ENCODE results near the gene GNG3.
A peak's percentile ranks its signal among the peaks of the same experiment; 100 is the strongest.
"Not testable (repeated sequence)": the region's sequence is repeated elsewhere in the genome, so short reads cannot be mapped to it uniquely, and the experiment has no call there.

The GNG3 gene

DNA sequence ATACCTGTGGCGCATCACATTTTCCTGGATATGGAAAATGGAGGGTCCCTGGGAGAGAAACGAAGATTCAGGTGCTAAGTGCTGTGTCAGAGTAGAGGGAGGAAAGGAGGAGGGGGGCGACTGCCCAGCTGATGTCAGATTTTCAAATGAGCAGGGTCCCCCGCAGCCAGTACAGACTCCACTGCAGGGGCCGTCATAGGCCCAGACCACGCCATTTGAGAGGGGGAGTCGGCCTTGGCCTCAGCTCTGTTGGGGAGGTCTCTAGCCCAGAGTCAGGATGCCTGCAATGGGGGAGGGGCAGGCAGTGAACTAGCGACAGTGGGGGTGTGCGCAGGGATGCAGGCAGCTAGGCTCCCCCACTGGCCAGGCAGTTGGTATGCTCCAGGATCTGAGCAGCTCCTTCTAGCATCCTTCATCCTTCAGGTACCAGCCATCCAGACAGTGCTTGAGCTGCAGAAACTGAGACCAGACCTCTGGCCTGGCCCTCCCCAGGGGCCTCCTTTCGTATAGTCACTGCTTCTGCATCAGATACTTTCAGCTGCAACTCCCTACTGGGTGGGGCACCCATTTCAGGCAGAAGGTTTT, at the start of gene GNG3, which contains the start of gene BSCL2:
Gene GNG3 (plus strand): TSS at position 400 of the 585 bp plus-strand sequence. CDS start 620 bp downstream, outside the sequence.
Gene BSCL2 (minus strand): TSS at position 148 of the 585 bp plus-strand sequence. CDS start 229 bp downstream, outside the sequence.
- DNase-seq = peak; percentile 74 to 97 (median 90)
- intact Hi-C loops (cut with DNase I) = loop anchor here (10.0 kb wide), 1 partner anchor 313 kb away; no protein-coding TSS in a partner anchor

DNA sequence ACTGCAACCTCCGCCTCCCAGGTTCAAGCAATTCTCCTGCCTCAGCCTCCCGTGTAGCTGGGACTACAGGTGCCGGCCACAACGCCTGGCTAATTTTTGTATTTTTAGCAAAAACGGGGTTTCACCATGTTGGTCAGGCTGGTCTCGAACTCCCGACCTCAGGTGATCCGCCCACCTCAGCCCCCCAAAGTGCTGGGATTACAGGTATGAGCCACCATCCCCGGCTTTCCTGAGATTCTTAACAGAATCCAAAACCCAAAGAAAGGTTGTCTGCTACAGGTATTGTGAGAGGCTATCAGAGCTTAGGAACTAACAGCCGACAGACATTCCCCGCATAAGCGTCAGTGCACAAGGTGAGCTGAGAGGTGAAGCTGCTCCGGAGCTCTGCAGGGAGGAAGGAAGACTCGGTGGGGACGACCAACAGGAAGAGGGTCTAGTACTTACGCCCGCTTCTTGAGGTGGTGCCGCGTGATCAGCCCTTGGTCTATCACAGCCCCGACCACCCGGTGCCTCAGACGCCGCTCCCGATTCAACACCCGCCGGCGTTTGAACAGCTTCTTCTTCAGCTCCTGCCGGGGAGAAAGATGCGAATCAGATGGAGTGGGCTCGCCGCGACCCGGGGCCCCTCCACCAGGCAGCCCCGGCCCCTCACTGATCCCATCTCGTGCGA, 42.9 kb upstream of the GNG3 start:
- intact Hi-C loops (cut with DNase I) = no loop called here
- DNase-seq = peak in 19 of 42 donors; percentile 22 to 73 (median 57)

DNA sequence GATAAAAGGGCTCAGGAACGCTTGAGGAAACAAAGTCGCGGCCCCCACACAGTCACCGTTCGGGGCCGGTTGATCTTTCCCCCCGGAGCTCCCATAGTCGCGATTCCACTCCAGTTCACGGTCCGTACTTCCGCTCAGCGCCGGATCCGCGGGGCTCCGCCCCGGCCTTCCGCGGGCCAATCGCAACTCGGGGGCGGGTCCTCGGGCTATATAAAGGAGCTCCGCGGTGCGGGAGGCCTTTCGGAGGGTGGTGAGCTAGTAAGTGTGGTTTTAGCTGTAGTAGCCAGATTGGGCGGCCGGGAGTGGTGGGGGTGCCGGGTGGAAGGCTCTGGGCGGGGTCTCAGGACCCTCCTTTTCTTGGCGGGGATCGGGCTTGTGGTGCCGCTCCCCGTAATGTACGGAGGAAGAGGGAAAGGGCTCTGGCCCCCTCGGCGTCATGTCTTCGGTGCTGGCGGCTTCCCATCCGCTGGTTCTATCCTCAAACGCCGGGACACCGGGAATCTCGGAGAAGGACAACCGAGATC, 42.3 kb upstream of the GNG3 start, which contains the start of the genes C11orf98 and CSKMT:
Gene C11orf98 (minus strand): TSS at position 136 of the 524 bp plus-strand sequence. CDS start 41 bp downstream, at position 95.
Gene CSKMT (plus strand): TSS at position 238 of the 524 bp plus-strand sequence. CDS start 568 bp downstream, outside the sequence.
- intact Hi-C loops (cut with DNase I) = no loop called here
- DNase-seq = peak; percentile 92 to 99 (median 98)

DNA sequence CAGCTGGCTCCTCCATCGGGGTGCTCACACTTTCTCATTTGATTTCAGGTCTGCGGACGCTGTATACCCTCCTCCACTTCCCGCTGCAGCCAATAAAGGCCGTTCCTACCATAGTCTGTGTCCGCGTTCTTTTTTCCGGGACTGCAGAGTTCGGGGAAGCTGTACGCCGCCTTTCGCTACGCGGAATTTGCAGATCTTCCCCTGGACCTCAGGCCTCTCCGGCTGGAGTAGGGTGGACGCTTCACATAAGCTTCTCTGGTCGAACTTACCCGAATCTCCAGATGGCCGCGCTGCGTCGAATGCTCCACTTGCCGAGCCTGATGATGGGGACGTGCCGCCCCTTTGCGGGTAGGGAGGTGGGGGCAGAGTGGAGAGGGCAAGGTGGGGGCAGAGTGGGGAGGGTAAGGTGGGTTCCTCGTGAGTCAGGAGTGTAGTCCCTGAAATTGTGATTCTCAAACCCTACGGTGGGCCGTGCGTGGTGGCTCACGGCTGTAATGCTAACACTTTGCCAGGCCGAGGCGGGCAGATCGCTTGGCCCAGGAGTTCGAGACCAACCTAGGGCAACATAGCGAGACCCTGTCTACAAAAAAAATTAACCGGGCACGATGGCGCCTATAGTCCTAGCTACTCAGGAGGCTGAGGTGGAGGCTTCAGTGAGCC, 41.7 kb upstream of the GNG3 start:
- peak in 35 of 42 donors; percentile 17 to 72 (median 49) for DNase-seq
- intact Hi-C loops (cut with DNase I) = no loop called here

DNA sequence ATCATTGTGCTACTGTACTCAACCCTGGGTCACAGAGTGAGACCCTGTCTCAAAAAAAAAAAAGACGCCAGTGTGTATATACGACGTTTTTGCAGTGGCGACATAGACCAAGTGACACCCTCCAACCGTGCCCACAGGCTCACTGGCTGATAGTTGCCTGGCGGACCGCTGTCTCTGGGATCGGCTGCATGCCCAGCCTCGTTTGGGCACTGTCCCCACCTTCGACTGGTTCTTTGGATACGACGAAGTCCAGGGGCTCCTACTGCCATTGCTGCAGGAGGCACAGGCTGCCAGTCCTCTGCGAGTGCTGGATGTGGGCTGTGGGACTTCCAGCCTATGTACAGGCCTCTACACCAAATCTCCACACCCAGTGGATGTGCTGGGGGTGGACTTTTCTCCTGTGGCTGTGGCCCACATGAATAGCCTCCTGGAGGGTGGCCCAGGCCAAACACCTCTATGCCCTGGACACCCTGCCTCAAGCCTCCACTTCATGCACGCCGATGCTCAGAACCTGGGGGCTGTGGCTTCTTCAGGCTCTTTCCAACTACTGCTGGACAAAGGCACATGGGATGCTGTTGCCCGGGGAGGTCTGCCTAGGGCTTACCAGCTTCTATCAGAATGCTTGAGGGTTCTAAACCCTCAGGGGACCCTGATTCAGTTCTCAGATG, 41.1 kb upstream of the GNG3 start:
- DNase-seq = no peak
- intact Hi-C loops (cut with DNase I) = no loop called here

DNA sequence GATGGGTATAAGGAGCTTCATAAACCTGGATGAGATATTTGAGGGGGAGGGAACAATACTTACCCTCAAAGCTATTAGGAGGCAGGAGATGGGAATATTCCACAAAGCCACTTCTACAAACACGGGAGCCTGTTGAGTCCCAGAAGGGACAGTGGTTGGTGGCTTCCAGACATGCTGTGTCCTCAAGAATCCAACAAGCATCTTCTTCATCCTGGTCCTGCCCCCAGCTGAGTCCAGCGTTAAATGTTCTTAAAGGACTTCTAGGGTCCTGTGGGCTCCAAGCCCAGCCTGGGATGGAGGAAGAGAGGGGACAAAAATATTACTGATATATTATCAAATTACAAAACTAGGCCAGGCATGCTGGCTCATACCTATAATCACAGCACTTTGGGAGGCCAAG, 40.0 kb upstream of the GNG3 start:
- DNase-seq = no peak
- intact Hi-C loops (cut with DNase I) = no loop called here

DNA sequence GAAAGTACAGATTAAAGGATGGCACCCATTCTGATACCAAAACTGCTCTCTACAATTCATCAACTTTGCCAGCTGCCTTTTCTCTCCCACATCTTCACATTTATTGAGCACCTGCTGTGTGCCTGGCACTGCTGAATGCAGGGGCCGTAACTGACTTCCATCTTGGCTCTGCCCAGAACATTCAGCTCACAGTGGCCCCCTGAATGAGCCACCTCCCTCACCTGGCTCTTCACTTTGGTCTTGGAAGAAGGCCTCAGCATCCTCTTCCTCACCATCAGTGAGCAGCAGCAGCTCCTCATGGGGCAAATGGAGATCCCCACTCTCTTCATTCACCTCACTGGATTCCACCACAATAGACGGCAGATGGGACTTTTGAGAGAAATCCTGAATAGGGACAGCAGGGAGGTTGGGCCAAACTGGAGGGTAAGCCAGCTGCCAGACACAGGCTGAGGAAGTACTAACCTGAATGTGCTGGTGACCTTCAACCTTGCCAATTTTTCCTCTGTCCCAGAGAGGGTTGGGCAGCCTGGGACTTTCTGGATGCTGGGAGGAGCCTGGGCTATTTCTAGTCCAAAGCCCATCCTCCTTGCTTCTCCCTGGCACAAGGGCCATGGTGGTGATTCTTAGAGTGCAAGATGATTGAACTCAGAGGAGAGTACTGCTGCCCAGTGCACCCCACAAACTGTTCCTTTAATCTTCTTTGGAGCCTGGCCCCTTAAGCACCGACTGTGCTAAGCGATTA, 37.9 kb upstream of the GNG3 start:
- DNase-seq = no peak
- intact Hi-C loops (cut with DNase I) = no loop called here

DNA sequence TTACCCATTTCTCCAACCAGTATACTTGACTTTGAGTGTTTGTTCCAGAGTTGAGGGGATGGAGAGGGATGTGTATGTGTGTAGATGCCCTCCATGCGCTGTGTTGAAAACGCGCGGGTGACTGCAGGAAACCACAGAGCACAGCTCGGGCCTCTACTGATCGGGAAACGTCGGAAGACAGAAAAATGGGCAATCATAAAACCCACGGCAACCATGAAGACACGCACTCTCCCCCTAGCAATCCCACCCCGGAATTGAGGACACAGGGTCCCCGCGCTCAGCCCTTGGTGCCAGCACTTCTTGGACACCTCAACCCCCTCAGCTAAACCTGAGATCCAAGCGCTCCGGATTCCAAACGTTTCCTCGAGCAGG, 36.3 kb upstream of the GNG3 start:
- DNase-seq = peak in 1 of 42 donors; percentile 87
- intact Hi-C loops (cut with DNase I) = no loop called here

DNA sequence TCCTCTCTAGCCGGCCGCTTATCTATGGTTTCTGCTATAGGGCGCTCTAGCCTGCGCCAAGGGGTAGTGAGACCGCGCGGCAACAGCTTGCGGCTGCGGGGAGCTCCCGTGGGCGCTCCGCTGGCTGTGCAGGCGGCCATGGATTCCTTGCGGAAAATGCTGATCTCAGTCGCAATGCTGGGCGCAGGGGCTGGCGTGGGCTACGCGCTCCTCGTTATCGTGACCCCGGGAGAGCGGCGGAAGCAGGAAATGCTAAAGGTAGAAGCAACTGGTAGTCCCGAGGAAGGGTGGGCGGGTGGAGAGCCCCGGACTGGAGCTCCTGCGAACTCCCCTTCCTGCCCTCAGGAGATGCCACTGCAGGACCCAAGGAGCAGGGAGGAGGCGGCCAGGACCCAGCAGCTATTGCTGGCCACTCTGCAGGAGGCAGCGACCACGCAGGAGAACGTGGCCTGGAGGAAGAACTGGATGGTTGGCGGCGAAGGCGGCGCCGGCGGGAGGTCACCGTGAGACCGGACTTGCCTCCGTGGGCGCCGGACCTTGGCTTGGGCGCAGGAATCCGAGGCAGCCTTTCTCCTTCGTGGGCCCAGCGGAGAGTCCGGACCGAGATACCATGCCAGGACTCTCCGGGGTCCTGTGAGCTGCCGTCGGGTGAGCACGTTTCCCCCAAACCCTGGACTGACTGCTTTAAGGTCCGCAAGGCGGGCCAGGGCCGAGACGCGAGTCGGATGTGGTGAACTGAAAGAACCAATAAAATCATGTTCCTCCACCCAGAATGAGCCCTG, 35.7 kb upstream of the GNG3 start, which contains the start of the genes LBHD1 and UQCC3:
Gene LBHD1 (minus strand): TSS at position 660 of the 782 bp plus-strand sequence. CDS start 2,236 bp downstream, outside the sequence.
Gene UQCC3 (plus strand): TSS at position 66 of the 782 bp plus-strand sequence. CDS start 73 bp downstream, at position 139.
- intact Hi-C loops (cut with DNase I) = no loop called here
- peak in 41 of 42 donors; percentile 71 to 95 (median 87) for DNase-seq

DNA sequence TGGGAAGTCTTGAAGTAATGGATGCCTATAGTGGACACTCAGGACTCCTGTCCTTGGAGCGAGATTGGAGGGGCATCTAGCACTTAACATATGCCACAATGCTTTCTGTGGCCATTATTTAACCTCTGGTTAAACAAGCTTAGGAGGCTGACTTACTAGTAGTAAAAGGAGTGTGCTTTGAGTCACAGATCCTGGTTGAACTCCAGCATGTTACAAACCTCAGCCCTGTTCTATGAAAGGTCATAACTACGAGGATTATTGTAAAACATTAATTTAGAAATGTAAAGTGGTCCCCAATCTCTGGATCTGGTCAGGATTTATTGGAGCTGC, 34.3 kb upstream of the GNG3 start:
- intact Hi-C loops (cut with DNase I) = no loop called here
- DNase-seq = no peak

DNA sequence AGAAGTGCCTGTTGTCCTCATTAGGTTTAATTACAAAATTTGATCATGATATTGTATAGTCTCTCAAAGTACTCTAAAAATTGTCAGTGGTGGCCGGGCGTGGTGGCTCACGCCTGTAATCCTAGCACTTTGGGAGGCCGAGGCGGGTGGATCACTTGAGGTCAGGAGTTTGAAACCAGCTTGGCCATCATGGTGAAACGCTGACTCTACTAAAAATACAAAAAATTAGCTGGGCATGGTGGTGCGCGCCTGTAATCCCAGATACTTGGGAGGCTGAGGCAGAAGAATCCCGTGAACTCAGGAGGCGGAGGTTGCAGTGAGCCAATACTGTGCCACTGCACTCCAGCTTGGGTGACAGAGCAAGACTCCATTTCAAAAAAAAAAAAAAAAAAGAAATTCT, 32.1 kb upstream of the GNG3 start:
- not testable (repeated sequence) for DNase-seq

DNA sequence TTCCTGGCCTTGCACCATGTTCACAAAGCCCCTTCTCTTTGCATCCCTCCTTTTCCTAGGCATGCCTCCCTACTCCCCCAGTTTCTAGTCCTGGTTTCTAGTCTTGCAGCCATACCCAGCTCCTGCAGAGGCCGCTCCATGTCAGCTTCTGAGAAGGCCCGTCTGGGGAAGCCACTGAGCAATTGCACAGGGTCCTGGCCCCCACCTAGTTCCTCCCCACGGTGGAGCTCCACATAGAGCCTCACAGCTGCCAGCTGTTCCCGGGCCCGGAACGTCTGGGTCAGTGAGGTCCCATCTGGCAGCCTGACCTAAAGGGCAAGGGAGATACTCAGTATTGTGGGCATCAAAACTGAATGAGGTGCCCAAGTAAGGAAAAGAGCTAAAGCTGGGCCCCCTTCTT, 30.8 kb upstream of the GNG3 start:
- intact Hi-C loops (cut with DNase I) = loop anchor here (5.0 kb wide), 1 partner anchor 84 kb away; the partner anchor contains the start of gene TUT1
- DNase-seq = no peak

More for the DNA sequence above, 32.1 kb upstream of the GNG3 start:
- intact Hi-C loops (cut with DNase I) = loop anchor here (5.0 kb wide), 1 partner anchor 83 kb away; the partner anchor contains the start of gene TUT1

DNA sequence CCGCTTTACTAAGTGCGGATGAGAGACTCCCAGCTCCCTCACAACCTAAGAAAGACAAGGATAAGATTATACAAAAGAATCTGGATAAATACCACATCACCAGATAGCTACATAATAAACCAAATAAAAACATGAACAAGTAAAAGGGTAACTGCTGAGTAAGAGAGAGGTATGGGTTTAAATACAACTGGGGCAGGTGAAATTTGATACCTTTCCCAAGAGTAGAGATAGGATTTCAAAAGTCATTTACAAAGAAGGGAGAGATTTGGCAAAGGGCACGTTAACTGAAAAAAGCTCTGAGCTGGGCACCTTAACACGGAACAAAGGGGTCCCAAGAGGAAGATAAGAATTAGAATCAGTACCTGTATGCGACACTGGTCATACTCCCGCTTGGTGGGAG, 30.3 kb upstream of the GNG3 start:
- intact Hi-C loops (cut with DNase I) = loop anchor here (5.0 kb wide), 1 partner anchor 85 kb away; the partner anchor contains the start of gene TUT1
- DNase-seq = no peak

DNA sequence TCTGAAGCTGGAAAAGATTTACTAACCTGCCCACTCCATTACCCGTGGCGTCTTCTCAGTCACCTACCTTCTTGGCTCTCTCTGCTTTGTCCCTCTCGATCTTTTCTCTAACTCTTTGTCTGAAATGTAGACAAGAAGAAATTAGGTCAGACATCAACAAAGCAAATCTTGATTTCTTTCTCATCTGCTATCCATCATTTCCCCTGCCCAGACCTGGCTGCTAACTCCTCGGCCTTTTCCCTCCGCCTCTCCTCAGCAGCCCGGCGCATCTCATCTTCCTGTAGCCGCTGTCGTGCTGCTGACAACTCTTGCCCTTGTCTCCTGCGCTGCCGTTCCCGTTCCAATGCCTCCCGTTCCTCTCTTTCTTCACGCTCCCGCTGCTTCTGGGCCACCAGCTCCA, 29.8 kb upstream of the GNG3 start:
- no peak for DNase-seq
- intact Hi-C loops (cut with DNase I) = loop anchor here (5.0 kb wide), 1 partner anchor 85 kb away; the partner anchor contains the start of gene TUT1

DNA sequence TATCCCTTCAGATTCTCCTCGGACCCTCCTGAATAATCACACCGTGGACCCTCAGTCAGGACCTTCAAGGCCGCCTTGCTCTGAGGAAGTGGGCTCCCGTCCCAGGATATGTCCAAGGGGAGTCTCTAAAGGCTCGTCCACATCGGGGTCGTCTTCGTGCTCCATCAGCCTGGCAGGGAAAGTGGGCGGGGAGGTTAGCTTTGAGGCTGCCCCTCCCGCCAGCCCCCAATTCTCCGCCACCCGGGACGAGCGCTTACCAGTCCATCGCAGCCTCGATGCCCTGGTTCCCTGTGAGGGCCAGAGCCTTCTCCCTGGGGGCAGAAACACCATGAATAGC, 29.1 kb upstream of the GNG3 start:
- intact Hi-C loops (cut with DNase I) = loop anchor here (5.0 kb wide), 1 partner anchor 86 kb away; the partner anchor contains the start of gene TUT1
- no peak for DNase-seq

DNA sequence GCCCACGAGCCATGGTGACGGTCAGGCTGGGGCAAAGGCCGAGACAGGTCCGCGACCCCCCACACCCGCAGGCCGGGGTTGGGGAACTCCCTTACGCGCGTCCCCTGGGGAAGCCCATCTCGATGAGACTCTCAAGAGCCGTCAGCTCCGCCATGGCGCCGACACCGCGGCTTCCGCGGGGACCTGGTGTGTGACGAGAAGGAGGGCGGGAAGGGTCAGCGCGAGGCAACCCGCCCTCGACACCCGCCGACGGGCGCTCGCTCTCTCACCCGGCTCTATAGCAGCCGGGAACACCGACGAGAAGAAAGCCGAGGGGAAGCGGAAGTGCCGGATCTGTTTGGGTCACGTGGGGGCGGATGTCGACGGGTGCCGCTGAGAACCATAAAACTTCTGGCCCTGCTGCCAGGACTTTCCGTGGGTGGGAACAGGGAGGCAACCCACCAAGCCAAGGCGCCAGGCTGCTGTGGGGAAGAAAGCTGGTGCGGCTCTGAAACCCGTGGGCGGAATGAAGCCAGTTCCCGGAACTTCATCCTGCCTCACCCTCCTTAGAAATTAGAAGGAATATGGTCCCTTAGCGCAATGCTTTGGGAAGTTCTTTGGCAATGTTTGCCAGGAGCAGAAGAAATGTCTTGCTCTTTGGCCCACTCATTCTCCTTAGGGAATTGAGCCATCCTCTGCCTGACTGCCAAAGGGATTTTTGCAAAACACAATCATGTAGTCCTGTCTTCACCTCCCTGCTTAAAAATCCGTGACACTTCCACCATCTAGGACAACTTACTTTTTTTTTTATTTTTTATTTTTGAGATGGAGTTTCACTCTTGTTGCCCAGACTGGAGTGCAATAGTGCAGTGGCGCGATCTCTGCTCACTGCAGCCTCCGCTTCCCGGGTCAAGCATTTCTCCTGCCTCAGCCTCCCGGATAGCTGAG, 28.4 kb upstream of the GNG3 start, which contains the start of gene UBXN1:
Gene UBXN1 (minus strand): TSS at position 304 of the 927 bp plus-strand sequence. CDS start 150 bp downstream, at position 154.
- peak; percentile 78 to 97 (median 90) for DNase-seq
- intact Hi-C loops (cut with DNase I) = loop anchor here (5.0 kb wide), 1 partner anchor 87 kb away; the partner anchor contains the start of gene TUT1
